ENCODE measurements around the gene ENPP1.

DNA sequence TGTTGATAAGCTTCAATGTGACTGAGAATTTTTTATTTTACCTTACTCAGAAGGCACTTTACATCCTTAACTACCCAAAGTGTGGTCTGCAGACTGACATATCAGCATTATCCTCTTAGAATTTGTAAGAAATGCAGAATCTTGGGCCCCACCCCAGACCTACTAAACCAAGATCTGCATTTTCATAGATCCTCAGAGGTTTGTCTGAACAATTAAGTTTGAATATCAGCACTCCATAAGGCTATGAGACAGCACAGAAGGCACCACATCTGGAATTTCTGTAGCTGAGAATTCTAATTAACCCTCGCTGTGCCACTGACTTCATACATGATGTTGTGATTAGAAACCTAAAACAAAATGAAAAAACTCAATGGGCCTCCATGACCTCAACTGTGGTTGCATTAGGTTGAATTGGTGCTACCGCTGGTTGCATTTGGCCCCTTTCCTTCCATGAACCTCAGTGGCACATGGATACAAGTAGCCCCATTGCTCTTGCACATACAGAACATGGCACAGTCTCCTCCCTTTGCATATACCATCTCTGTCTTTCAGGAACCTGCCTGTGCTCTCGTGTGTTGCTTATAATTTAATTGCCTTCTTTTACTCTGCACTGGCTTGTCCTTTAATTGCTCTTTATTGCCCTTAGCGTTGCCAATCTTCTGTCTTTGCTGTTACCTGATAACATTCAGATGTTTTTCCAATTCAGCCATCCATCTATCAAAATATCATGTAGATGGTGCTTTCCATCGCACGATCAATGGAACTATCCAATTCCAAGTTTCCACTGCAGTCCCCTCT lies 13.4 kb downstream of the ENPP1 start:
- TF ChIP-seq POLR2A (IDR thresholded peaks at IDR 0.05; ENCODE audit: low read depth, low read length) (no peak), POLR2AphosphoS5 (IDR thresholded peaks at IDR 0.05; ENCODE audit: low read depth, low read length) (no peak)

All from GM12892 (cell line).